Lower lobe of right lung (tissue), 2 donors: ENCODE results near the gene KCNJ9. TPM values are rescaled to one million over a fixed set of nuclear protein-coding genes. Genes with fewer than 3 reads are reported as not detected.

Source experiments
- ATAC-seq, 2 donors: fragments of 200-7000 bp; cut with Tn5 transposase; one replicate each; pipeline ENCODE4 v1.9.1; 2020 to 2022; ENCODE audit warnings: mild to moderate bottlenecking in 2 of 2, moderate library complexity in 2 of 2
- DNase-seq: peaks from one replicate; pipeline ENCODE4 v3.0.0-alpha.2; 2020
- H3K27ac ChIP-seq: fragments of 200-600 bp; one replicate; pipeline ENCODE4 v1.8.0; 2022
- H3K27me3 ChIP-seq: fragments of 200-600 bp; one replicate; pipeline ENCODE4 v1.8.0; 2022; ENCODE audit warnings: low read depth
- H3K36me3 ChIP-seq: fragments of 200-600 bp; one replicate; pipeline ENCODE4 v1.8.0; 2022; ENCODE audit warnings: mild to moderate bottlenecking
- H3K4me1 ChIP-seq: fragments of 200-600 bp; one replicate; pipeline ENCODE4 v1.8.0; 2022
- H3K4me3 ChIP-seq: fragments of 200-600 bp; one replicate; pipeline ENCODE4 v1.8.0; 2022; ENCODE audit warnings: mild to moderate bottlenecking
- H3K9me3 ChIP-seq: fragments of 200-600 bp; one replicate; pipeline ENCODE4 v1.8.0; 2022
- intact Hi-C: fragments of 100-400 bp; cut with DNase I; formaldehyde crosslinking; loops from one replicate; pipeline ENCODE4 v1.11.0; 2022
- total RNA-seq: library from RNA; stranded (reverse); fragmentation: NEBNext Ultra II Directional; extraction: Animal tissue kit (Norgen Biotek cat#: 25700); gene quantifications from one replicate; pipeline ENCODE4 v1.2.1, GENCODE V29; 2021
- TF ChIP-seq, protein P1 (sequence below): fragments of 200-600 bp; IDR thresholded peaks from one replicate; pipeline ENCODE4 v1.8.0; 2022; ENCODE audit warnings: antibody characterized with exemption, mild to moderate bottlenecking
- donor health status: DM: no; HTN: yes; CAD: no; lungs with severe emphysema.

Gene KCNJ9
- total RNA-seq, 1 donor from 2014 or later, result not detected

DNA sequence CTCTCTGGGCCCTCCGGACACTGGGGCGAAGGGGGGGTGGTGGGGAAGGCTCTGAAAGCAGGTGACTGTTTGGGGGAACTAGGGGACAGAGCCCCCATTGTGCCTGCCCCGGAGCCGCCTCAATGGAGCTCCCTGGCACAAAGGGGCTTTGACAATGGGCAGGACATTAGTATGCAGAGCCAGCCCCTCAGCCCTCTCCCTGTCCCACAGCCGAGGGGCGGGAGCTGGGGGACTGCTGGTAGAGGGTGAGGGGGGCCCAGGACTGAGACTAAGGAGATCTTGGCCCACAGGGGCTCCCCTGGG is 19.2 kb upstream of the KCNJ9 start:
- TF ChIP-seq, protein P1, sequence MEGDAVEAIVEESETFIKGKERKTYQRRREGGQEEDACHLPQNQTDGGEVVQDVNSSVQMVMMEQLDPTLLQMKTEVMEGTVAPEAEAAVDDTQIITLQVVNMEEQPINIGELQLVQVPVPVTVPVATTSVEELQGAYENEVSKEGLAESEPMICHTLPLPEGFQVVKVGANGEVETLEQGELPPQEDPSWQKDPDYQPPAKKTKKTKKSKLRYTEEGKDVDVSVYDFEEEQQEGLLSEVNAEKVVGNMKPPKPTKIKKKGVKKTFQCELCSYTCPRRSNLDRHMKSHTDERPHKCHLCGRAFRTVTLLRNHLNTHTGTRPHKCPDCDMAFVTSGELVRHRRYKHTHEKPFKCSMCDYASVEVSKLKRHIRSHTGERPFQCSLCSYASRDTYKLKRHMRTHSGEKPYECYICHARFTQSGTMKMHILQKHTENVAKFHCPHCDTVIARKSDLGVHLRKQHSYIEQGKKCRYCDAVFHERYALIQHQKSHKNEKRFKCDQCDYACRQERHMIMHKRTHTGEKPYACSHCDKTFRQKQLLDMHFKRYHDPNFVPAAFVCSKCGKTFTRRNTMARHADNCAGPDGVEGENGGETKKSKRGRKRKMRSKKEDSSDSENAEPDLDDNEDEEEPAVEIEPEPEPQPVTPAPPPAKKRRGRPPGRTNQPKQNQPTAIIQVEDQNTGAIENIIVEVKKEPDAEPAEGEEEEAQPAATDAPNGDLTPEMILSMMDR, result no peak
- ATAC-seq, result peak in 1 of 2 donors; percentile 4
- Histone ChIP-seq H3K27ac (no peak overlapping the region), H3K9me3 (no peaks in the 10 kb centered on the region), H3K36me3 (no peaks in the 10 kb centered on the region), H3K4me3 (no peak overlapping the region), H3K27me3 (peaks cover 5% of the 10 kb centered on the region), H3K4me1 (no peaks in the 10 kb centered on the region)
- DNase-seq, result no peak
- intact Hi-C loops, result no loop called here

- Histone ChIP-seq H3K27me3 (peaks cover 5% of the 10 kb centered on the region), H3K27ac (no peak overlapping the region), H3K36me3 (no peaks in the 10 kb centered on the region), H3K9me3 (no peaks in the 10 kb centered on the region), H3K4me1 (no peaks in the 10 kb centered on the region), H3K4me3 (no peak overlapping the region)
- DNase-seq (no peak), ATAC-seq (no peak)
- TF ChIP-seq, protein P1, result no peak
- intact Hi-C loops, result no loop called here
Measured at GRCh38 chr1:160063176-160063575, 18.2 kb upstream of the KCNJ9 start.

DNA sequence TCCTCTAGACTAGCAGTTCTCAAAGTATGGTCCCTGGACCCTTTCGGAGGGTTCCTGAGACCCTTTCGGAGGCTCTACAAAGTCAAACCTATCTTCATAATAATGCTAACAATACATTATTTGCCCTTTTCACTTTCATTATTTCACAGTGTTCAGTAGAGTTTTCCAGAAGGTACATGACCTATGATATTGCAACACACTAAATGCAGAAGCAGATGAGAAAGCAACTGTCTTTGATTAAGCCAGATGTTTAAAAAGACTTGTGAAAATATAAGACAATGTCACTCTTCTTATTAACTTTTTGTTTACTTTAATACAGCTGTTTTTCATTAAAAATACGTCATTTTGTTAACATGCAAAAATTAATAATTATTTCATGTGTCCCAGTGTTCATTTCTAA is 17.2 kb upstream of the KCNJ9 start:
- Histone ChIP-seq H3K27me3 (peaks cover 5% of the 10 kb centered on the region), H3K4me1 (no peaks in the 10 kb centered on the region), H3K27ac (no peak overlapping the region), H3K36me3 (no peaks in the 10 kb centered on the region), H3K4me3 (no peak overlapping the region), H3K9me3 (no peaks in the 10 kb centered on the region)
- TF ChIP-seq, protein P1, result no peak
- intact Hi-C loops, result no loop called here
- no peak for ATAC-seq
- no peak for DNase-seq

DNA sequence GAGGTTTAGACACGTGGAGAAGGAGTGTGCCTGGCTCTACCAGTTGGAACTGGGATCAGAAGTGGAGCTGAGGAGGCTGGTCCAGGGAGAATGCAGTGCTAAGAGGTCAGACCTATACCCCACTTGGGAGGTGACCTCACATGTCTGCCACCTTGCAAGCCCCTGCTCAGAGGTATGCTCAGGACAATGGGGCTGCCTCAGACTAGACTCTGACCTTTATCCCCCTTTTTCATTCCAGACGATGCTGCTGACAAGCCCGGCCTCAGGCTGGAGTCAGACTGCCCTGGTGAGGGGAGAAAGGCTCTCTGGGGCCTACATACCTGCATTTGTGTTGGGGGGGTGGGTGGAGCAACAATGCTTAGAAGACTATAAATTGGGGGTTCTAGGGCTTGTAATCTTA is 16.6 kb upstream of the KCNJ9 start:
- no peak for ATAC-seq
- Histone ChIP-seq H3K27ac (no peak overlapping the region), H3K4me1 (no peaks in the 10 kb centered on the region), H3K27me3 (peaks cover 5% of the 10 kb centered on the region), H3K36me3 (no peaks in the 10 kb centered on the region), H3K4me3 (no peak overlapping the region), H3K9me3 (no peaks in the 10 kb centered on the region)
- TF ChIP-seq, protein P1, result no peak
- intact Hi-C loops, result no loop called here
- DNase-seq, result no peak

- Histone ChIP-seq H3K4me3 (no peak overlapping the region), H3K36me3 (no peaks in the 10 kb centered on the region)
Measured at GRCh38 chr1:160066829-160067745, 14.3 kb upstream of the KCNJ9 start.

More at GRCh38 chr1:160066829-160067745, 14.3 kb upstream of the KCNJ9 start:
- TF ChIP-seq, protein P1, result no peak
- DNase-seq (no peak), ATAC-seq (no peak)
- Histone ChIP-seq H3K4me1 (peaks cover 10% of the 10 kb centered on the region), H3K27ac (no peak overlapping the region), H3K27me3 (peaks cover 9% of the 10 kb centered on the region), H3K9me3 (no peaks in the 10 kb centered on the region)
- intact Hi-C loops, result no loop called here
